Forelimb muscle (tissue), 1 donor: ENCODE results near the gene KPRP. TPM values are rescaled to one million over a fixed set of nuclear protein-coding genes. Genes with fewer than 3 reads are reported as not detected.

ENCODE experiments used
- DNase-seq: peaks from one replicate; pipeline ENCODE4 v3.0.0-alpha.2; 2013; ENCODE audit warnings: low read depth
- polyA plus RNA-seq: library from polyadenylated mRNA; unstranded; fragments of 120-200 nt; gene quantifications from one replicate; pipeline ENCODE4 v1.2.1, GENCODE V29; 2013; ENCODE audit not compliant: insufficient read length

Gene KPRP, protein sequence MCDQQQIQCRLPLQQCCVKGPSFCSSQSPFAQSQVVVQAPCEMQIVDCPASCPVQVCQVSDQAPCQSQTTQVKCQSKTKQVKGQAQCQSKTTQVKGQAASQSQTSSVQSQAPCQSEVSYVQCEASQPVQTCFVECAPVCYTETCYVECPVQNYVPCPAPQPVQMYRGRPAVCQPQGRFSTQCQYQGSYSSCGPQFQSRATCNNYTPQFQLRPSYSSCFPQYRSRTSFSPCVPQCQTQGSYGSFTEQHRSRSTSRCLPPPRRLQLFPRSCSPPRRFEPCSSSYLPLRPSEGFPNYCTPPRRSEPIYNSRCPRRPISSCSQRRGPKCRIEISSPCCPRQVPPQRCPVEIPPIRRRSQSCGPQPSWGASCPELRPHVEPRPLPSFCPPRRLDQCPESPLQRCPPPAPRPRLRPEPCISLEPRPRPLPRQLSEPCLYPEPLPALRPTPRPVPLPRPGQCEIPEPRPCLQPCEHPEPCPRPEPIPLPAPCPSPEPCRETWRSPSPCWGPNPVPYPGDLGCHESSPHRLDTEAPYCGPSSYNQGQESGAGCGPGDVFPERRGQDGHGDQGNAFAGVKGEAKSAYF
- polyA plus RNA-seq, result not detected

DNA sequence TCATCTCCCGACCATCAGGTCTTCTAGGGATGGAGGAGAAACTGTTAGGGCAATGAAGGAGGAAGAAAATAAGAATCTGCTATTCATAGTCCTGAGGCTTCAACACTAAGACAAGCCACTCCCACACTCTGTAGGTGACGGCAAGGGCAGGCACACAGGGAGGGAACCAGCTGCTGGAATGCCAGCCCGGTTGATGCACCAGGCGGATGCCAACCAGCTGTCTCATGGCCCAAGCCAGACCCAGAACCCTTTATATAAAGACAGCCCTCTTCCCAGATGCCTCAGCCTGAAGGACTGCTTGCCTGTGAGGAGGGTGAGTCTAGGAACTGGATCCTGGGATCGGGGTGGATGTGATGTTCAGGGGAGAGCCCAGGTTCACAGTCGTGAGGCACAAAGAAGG lies at the start of gene KPRP:
Gene KPRP, plus strand, starts transcription at position 279 of the 400 bp plus-strand sequence. CDS start 1,564 bp downstream, outside the sequence.
- no peak for DNase-seq

- no peak for DNase-seq
Measured at GRCh38 chr1:152718238-152718637, 39.6 kb upstream of the KPRP start.

- DNase-seq, result no peak
Measured at GRCh38 chr1:152725261-152725660, 32.6 kb upstream of the KPRP start.

DNA sequence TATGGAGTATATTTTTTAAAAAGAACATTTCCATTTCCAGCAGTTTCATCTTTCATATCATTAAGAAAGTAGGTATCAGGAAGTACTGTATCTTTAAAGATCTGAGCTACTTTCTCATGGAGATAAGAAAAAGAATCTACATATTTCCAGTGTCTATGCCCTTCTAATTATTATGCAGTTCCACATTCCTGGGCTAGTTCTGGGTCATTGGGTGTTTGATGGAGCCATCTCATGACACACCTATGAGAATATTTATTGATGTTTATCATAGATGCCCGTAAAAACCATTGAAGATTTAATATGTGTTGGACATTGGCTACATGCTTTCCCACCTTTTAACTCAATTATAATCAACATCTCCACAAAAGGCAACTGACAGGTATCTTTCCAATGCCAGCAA lies 28.8 kb upstream of the KPRP start:
- DNase-seq, result no peak

GRCh38 chr1:152735648-152736047 lies 22.2 kb upstream of the KPRP start:
- DNase-seq, result no peak

DNA sequence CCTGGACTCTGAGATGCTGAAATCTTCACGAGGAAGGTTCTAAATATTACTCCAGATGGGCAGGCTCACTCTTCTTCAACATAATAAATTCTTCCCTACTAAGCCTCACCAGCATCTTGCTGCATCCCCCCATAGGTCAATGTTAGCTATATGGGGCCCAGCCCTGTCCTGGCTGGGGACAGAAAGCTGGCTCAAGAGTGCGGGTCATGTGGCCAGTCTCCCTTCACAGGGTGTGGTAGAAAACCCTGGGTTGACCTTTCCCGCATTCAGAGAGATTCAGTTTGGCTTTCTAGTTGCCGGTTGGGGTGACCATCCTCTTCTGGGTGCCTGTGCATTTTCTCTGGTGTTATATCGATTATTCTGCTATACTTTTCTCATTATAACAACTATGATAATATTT lies 19.8 kb upstream of the KPRP start:
- no peak for DNase-seq

GRCh38 chr1:152739841-152740240 lies 18.0 kb upstream of the KPRP start:
- no peak for DNase-seq

- DNase-seq, result no peak
Measured at GRCh38 chr1:152741656-152742055, 16.2 kb upstream of the KPRP start.

DNA sequence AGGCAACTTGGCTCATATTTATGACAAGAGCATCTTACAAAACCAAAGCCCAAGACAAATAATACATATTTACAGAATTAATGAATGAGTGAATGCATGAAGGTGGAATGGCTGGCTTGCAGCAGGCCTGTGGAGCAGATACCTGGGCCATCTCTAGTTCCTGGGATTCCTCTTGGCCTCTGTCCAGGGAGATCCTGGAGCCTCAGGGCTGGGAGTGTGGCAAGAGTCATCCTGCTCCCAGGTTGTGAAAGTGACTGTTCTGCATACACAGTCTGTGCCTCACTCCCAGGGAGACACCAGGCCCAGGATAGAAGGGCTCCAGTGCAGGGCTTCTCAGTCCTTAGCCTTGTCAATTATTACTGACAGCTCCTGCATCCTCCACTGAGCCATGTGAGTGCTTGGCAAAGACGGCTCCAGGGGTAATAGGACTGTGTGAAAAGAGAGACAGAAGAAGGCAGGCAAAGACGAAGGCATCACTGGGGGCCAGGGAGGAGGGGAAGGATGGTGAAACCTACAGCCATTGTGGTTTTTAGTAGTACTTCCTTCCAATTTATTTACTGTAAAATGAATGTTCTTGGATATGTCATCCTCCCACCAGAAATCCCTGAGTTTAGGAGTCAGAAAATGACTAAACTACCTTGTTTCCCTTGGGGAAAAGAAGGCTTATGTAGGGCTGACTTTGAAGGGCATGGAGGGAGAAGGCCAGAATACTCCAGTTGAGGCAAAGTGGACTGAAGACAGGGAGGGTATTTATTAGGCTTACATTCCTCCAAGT lies 14.3 kb upstream of the KPRP start:
- no peak for DNase-seq

DNA sequence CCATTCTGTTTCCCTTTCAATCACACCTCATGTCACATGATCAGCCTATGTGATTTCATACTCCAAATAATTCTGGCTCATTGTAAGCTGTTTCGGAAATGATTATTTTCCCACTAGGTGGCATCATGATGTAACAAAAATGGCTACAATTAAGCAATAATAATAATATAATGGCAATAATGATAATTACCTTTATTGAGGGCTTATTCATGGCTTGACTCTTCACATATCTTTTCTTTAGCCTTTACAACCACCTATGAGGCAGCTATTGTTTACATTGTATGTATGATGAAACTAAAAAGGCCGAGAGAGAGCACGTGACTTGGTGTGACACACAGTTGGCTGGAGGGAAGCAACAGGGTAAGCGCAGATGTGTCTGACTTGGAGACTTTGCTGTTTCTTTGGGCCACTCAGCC lies 12.5 kb upstream of the KPRP start:
- no peak for DNase-seq

- DNase-seq, result no peak
Measured at GRCh38 chr1:152745765-152746444, 11.9 kb upstream of the KPRP start.

DNA sequence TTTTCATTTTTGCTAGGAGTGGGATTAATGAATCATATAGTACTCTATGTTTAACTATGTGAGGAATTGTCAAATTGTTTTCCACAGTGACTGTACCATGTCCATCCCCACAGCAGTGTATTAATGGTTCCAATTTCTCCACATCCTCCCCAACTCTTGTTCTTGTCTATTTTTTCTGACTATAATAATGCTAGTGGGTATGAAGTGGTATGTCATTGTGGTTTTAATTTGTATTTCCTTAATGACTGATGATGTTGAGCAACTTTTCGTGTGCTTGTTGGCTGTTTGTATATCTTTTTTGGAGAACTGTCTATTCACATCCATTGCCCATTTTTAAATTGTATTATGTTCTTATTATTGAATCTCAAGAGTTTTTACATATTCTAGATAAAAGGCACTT lies 10.0 kb upstream of the KPRP start:
- DNase-seq, result no peak

- DNase-seq, result no peak
Measured at GRCh38 chr1:152752225-152752624, 5.6 kb upstream of the KPRP start.

GRCh38 chr1:152753586-152753985 lies 4.2 kb upstream of the KPRP start:
- no peak for DNase-seq

GRCh38 chr1:152756872-152757271 lies 953 bp upstream of the KPRP start:
- DNase-seq, result no peak

DNA sequence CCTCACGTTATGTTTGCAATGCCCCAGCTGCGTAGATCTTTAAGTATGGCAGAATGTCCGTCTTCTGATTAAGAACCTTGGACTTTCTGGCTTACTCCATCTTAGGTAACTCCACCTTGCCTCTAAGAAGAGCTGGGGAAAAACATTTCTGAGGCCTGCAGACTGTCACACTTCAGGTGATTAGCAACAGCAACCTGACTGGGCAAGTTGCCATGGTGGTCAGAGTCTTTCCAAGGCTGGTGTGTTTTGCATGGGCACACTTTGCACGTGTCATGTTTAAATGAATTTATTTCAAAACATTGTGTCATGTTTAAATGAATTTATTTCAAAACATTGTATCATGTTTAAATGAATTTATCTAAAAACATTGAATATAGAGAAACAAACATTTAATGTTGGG lies 811 bp downstream of the KPRP start:
- no peak for DNase-seq

- no peak for DNase-seq
Measured at GRCh38 chr1:152759453-152760173, 1.8 kb downstream of the KPRP start.

- DNase-seq, result no peak
Measured at GRCh38 chr1:152760551-152761190, 2.8 kb downstream of the KPRP start.

- DNase-seq, result no peak
Measured at GRCh38 chr1:152761609-152762213, 3.9 kb downstream of the KPRP start.

DNA sequence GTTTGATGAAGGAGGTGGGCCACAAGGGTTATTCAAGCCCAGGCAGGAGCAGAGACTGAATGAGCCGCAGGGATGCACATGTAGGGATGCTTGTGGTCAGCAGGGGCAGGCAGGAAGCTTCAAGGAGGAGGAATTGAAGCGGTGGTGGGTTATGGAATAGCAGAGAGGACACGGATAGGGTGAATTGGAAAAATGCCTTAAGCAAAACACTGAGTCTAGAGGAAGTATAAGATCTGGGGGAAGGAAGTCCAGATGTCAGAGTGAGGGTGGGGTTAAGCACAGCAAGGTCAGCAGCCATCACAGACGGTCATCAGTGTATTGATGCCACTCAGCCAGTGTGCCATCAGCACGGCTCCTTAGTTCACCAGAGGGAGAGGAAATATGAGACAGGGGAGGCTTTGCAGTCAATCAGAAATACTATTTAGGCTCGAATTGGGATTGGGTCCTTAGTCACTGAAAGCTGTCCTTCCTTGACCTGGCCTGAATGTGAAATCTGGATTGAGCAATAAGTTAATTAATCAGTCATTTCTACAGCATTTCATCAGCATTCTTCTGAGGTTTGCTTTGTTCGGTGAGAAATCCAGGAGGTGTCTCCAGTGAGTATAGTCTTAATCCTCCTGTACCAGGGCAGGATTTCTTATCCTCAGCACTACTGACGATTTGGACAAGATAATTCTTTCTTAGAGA lies 11.2 kb downstream of the KPRP start:
- DNase-seq, result no peak
